IPS-NIHi11 (cell line): ENCODE results near the gene HNRNPC.
"Not testable (repeated sequence)": the region's sequence is repeated elsewhere in the genome, so short reads cannot be mapped to it uniquely, and the experiment has no call there.

Source experiments
- DNase-seq: peaks from one replicate; pipeline ENCODE4 v3.0.0; 2012; ENCODE audit warnings: mixed read lengths, low spot score

HNRNPC gene

GRCh38 chr14:21244544-21244943, 24.7 kb downstream of the HNRNPC start:
- no peak for DNase-seq

- no peak for DNase-seq
Observed at GRCh38 chr14:21241218-21241819, 27.9 kb downstream of the HNRNPC start.

DNA sequence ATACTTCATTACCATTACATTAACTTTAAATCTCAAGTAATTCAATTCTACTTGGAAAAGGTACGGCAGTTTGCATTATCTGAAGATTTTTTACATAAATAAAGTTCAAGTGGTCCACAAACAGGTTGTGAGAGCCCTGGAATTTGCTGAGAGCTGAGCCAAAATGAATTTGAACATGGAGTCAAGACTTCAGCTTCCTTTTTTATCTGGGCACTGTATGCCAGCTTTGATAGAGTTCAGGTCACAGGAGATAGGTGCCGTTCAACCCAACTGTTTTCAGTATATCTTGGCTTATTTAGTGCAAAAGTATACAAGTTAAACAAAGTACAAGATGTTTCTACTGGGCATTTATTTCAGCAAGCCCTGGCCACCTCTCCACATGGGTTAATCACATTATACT, 28.8 kb downstream of the HNRNPC start:
- no peak for DNase-seq

DNA sequence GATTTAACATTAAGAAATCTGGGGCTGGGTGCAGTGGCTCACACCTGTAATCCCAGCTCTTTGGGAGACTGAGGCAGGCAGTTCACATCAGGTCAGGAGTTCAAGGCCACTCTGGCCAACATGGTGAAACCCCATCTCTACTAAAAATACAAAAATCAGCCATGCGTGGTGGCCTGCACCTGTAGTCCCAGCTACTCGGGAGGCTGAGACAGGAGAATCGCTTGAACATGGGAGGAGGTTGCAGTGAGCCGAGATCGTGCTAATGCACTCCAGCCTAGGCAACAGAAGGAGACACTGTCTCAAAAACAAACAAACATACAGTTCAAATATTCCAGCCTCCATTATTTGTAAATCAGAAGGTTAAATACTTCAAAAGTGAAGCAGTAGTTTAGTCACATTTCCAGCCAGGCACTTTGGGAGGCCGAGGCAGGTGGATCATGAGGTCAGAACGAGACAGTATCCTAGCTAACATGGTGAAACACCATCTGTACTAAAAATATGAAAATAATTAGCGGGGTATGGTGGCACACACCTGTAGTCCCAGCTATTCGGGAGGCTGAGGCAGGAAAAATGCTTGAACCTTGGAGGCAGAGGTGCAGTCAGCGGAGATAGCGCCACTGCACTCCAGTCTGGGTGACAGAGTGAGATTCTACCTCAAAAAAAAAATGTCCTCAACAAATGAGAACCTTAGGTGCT, 30.3 kb downstream of the HNRNPC start:
- no peak for DNase-seq

- no peak for DNase-seq
Observed at GRCh38 chr14:21236948-21237797, 32.1 kb downstream of the HNRNPC start.

- no peak for DNase-seq
Observed at GRCh38 chr14:21234112-21234511, 35.1 kb downstream of the HNRNPC start.

DNA sequence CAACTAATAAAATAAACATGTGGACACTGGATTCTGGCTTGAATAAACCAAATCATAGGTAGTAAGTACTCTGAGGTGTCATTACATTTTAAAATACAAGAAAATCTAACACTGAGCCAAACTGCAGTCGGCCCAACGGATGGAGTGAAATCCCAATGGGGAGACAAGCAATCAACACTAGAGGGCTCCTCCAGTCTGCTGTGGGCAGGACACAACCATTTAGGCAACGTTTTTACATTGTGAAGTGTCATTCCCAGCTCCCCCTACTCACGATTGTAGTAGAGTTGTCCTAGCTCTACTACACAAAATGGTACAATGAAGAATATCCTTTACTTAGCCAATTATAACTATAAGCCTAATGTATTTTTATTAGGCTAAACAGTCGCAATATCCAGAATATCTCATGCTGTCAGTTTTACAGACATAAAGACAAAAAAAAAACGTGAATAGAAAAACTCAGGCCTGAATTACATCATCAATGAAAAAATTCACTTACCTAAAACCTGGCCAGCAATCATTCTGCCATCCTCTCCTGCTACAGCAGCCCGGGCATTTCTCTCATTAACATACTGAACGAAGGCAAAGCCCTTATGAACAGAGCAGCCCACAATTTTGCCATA, 35.7 kb downstream of the HNRNPC start:
- peak; percentile 24 for DNase-seq

DNA sequence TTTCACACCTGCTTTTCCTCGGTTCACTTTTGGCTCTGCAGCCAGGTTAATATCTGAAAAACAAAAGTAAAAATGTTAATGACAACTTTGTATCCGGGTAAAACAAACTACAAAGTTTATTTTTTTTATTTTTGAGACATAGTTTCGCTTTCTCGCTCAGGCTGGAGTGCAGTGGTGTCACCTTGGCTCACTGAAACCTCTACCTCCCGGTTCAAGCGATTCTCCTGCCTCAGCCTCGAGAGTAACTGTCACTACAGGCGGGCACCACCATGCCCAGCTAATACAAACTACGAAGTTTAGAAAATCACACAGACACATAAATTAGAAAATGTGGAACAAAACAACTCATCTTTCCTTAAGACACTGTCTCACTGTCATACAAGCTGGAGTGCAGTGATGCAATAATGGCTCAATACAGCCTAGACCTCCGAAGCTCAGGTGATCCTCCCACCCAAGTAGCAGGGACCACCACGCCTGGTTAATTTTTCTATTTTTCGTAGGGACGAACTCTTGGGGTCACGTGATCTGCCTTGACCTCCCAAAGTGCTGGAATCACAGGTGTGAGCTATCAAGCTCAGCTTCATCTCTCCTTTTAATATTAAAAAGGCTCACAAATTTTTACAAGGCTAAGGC, 38.1 kb downstream of the HNRNPC start:
- DNase-seq = no peak

DNA sequence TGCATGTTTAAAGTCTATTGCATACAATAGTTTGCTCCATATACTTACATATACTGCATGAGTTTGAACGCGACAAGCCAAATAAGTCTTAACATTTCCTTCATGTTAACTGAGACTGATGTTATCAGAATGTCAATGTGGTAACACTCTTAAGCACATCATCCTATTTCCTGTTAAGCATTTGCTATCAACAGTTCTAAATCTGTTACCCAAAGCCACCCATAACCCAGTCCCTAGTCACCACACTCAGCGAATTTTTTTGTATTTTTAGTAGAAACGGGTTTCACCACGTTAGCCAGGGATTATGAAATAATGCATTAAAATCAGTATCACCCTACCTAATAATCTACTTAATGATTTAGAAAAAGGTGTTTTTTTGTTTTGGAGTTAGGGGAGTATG, 39.4 kb downstream of the HNRNPC start:
- no peak for DNase-seq

DNA sequence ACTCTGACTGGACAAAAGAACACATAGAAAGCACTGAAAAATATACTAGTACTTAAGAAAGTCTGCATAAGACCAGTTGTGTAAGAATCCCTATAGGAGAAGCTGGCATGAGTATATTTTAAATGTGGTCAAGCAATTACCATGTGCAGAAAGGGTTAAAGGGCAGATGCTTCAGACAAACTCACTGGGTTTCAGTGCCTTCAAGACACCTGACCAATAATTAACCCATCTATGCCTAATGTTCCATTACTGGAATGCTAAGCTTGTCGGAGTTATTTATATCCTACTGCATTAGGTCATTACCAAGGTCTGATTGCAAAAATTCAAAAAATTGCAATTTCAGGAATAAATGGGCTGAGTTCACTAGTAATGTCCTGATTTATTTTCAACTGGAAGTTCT, 41.3 kb downstream of the HNRNPC start:
- DNase-seq = no peak

DNA sequence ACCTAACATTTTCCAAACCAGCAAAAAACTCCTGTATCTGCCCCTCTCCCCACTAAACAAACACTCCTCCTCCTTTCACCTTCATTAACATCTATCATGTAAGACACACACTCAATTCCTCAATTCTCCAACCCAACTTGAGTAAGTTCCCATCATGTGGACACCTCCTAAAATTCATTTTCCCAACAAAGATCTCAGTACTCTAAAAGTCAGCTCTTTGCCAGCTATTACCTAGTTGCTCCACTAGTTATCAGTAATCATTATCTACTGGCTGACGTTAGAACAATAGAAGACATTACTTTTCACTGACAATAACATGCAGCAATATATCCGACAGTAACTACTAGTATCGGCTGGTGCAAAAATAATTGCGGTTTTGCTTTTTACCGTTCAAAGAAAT, 42.1 kb downstream of the HNRNPC start:
- DNase-seq = no peak

- DNase-seq = no peak
Observed at GRCh38 chr14:21226467-21226866, 42.8 kb downstream of the HNRNPC start.

DNA sequence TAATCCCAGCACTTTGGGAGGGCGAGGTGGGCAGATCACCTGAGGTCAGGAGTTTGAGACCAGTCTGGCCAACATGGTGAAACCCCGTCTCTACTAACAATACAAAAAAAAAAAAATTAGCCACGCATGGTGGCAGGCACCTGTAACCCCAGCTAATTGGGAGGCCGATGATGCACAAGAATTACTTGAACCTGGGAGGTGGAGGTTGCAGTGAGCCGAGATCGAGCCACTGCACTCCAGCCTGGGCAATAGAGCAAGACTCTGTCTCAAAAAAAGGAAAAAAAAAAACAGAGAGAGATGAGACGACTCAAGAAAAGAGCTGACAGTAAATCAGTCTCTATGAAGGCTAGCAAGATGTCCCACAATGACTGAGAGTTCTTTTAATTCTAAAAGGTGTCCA, 44.1 kb downstream of the HNRNPC start:
- DNase-seq = not testable (repeated sequence)

DNA sequence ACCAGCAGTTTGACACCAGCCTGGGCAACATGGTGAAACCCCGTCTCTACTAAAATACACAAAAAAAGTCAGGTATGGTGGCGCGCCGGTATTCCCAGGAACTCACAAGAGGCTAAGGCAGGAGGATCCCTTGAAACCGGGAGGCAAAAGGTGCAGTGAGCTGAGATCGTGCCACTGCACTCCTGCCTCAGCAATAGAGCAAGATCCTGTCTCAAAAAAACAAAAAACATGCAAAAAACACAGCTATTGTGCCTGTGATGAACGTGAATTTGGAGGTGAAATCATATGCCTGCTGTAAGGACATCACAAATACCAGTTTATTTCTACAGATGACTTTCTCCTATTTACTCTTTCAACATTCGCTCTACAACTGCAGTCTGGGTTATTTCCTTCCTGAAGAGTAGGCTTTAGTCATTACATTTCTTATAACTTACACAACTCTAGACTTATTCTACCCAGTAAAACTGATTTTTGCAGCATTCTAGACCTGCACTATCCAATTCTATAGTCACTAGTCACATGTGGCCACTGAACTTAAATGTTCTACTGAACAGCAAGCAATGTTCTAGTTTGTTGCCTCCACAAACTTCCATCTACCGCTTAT, 48.3 kb downstream of the HNRNPC start:
- DNase-seq = no peak

- DNase-seq = no peak
Observed at GRCh38 chr14:21219561-21220111, 49.6 kb downstream of the HNRNPC start.

- no peak for DNase-seq
Observed at GRCh38 chr14:21219120-21219519, 50.1 kb downstream of the HNRNPC start.

DNA sequence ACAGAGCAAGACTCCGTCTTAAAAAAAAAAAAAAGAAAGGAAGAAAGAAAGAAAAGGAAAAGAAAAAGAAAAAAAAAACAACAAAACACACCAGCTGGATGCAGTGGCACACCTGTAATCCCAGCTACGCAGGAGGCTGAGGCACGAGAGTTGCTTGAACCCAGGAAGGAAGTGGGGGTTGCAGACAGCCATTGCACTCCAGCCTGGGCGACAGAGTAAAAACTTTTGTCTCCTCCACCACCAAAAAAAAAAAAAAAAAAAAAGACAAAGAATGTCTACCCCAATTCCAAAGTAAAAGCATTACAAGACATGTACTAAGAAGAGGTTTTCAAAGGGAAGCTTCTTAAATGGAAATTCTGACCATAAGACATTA, 53.4 kb downstream of the HNRNPC start:
- no peak for DNase-seq

- no peak for DNase-seq
Observed at GRCh38 chr14:21215130-21215878, 53.9 kb downstream of the HNRNPC start.

- no peak for DNase-seq
Observed at GRCh38 chr14:21213652-21214051, 55.6 kb downstream of the HNRNPC start.

- not testable (repeated sequence) for DNase-seq
Observed at GRCh38 chr14:21212824-21213223, 56.4 kb downstream of the HNRNPC start.

GRCh38 chr14:21211509-21211908, 57.7 kb downstream of the HNRNPC start:
- DNase-seq = no peak
